DMS 273 treated with DMSO at 0.1 percent for 48 hours (cell line): Measurements from ENCODE around the gene HBZ.
"Not testable (repeated sequence)": the region's sequence is repeated elsewhere in the genome, so short reads cannot be mapped to it uniquely, and the experiment has no call there.

Source experiments
- DNase-seq: peaks from one replicate; lab custom pipeline; 2025; lab: John Stamatoyannopoulos, UW

The HBZ gene

DNA sequence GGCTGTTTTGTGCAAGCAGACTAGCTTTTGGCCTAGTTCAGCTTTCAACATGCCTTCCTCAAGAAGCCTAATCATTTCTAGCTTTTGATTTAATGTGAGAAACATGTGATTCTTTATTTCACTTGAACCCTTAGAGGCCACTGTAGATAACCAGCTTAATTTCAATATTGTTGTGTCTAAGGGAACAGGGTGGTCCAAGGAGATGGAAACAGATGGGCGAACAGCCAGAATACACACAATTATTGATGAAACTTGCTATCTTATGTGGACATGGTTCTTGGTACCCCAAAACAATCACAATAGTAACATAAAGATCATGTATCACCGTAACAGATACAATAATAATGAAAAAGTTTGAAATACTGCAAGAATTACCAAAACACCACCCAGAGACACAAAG lies 18.7 kb upstream of the HBZ start:
- no peak for DNase-seq

DNA sequence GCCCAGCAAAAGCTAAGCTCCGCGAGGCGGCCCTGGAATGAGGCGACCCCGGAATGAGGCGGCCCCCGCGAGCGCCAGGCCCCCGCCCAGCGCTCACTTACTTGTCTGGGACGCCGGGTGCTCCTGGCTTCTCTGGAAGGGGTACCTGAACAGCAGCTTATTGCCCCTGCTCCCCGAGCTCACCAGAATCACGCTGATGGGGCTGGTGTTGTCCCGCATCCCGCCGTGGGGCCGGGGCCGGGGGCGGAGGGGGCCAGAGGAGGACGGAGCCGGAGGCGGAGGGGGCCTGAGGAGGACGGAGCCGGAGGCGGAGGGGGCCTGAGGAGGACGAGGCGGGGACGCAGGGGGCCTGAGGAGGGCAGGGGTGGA lies 14.4 kb upstream of the HBZ start:
- DNase-seq: no peak

DNA sequence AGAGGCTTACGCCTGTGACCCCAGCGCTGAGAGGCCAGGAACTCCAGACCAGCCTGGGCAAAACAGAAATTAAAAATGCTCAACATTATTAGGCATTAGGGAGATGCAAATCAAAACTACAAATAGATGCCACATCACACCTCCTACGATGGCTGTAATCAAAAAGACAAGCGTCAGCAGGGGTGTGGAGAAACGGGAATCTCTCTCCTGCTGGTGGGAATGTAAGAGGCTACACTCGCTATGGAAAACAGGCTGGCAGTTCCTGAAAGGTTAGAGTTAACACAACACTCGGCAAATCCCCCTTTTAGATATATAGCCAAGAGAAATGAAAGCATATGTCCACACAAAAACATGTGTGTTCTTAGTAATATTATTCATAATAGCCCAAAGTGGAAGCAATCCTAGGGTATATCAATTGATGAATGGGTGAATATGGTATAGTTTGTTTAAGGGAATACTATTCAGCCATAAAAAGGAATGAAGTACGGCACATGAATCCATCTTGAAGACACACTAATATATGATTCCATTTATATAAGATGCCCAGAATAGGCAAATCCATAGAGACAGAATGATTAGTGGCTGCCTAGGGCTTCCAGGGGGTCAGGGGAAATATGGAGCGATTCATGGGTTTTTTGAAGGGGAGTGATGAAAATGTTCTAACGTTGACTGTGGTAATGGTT lies 12.1 kb upstream of the HBZ start:
- DNase-seq: no peak

DNA sequence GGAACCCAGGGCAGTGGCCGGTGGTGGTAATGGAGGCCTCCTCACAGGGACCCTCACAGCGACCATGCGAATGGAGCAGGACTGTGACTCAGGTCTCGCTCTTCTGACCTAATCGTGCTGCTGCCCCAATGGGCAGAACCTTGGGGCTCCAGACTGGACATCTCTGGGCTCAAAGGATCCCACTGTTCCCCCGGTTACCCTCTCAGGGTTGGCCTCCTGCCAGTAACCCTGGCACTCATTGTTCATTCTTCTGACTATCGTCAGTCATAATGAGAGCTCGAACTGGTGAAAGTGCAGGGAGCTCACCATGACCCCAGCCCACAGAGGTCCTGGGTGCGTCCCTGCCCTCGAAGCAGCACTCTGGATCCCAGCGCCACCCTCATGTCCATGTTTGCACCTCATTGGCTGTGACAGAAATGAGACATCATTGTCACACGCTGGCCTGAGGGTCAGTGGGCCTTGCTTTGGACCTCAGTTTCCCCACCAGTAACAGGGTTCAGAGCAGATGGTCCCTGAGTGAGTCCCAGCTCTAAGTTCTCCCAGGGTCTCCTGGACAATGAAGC lies 10.0 kb upstream of the HBZ start:
- DNase-seq: no peak

DNA sequence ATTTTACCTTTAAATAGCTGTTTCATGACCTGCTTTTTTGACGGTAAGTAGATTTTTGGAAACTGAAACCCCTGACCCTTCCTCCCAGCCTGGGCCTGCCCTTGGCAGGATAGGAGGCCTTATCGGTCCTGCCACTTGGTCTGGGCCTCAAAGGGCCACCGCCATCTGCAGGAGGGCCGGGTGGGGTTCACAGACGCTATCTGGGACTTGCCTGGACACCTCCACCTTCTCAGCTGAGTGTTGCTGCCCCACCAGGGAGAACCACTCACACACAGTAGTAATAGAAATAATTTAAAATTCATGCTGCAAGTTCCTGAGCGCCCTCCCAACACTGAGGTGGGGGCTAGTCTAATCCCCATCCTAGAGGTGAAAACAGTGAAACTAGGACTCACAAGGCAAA lies 9.4 kb upstream of the HBZ start:
- no peak for DNase-seq

DNA sequence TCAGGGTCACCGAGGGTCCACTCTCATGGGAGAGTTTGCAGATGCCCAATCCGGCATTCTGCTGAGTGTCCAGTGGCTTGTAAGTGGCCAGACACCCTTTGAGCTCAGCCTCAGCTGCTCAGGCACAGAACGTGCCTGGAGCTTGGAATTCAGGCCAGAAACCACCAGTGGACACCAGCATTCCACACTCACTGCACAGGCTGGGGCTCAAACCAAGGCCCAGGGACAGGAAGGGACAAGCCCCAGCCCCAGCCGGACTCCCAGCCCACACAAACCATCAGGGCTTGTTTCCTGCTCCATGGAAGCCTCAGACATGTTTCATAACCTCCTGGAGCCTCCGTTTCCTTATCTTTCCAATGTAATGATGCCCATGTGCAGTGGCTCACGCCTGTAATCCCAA lies 9.0 kb upstream of the HBZ start:
- DNase-seq: no peak

DNA sequence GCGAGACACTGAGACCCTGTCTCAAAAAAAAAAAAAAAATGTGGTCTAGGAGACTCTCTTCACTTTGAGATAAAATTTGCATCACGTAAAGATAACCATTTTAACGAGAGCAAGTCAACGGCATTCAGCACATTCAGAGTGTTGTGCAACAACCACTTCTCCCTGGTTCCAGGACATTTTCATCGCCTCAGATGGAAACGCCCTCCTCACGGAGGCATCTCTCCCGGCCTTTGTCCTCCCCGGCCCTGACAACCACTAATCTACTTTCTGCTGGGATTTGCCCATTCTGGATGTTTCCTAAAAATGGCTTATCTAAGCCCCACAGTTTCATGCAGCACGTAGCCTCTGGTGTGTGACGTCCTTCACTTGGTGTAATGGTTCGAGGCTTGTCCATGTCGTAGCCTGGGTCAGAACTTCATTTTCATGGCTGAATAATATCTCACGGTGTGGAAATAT lies 7.6 kb upstream of the HBZ start:
- DNase-seq: no peak

DNA sequence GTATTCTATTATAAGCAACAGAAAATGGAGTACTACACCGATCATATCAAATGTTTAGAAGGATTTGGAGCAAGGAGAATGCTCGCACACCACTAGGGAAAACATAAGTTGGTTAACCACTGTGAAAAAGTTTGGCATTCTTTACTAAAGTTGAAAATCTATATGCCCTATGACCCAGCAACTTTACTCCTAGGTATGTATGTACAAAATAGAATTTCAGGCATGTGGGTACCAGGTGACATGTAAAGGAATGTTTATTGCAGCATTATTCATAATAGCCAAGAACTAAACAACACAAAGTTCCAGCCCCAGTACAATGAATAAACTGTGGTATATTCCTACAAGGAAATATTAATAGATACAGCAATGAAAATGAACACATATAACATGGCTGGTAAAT lies 5.8 kb upstream of the HBZ start:
- DNase-seq: no peak

DNA sequence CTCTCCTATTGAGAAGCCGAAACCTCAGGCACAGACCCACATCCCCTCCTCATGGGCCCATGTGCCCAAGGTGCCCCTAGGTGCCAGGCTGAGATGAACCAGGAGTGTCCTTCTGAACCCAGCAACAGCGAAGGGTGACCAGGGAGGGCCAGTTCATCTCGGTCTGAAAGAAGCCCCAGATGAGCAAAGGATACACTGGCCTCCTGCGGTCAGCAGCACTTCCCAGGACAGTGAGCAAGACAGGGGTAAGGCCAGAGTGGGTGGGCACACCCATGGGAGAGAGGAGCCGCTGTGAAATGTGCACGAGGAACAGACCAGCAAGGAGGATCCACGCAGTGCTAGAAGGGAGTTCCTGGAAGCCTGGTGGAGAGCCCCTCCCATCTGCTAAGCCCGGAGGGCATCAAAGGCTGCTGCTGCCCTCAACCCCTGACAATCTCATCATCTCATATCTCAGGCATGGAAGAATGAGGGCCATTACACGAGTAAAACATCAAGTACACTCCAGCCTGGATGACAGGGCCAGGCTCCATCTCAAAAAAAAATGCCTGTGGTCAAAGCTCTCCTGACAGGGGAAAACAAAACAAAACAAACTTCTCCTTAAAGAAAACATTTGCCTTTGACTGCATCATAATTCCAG lies 3.3 kb upstream of the HBZ start:
- DNase-seq: no peak

DNA sequence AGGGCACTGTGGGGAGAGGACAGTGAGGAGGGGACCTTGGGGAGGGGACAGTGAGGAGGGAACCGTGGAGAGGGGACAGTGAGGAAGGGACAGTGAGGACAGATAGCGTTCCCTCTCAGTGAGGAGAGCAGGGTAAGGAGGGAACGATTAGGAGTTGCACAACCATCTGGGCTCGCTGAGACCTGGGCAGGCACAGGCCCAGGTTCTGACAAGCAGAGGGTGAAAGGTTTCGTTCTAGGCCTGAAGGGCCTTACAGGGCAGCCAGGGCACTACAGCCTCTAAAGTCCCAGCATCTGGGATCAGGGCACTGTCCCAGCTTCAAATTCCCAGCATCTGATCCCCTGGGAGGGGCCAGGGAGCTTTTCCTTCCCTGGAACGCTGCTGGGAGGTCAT lies 681 bp downstream of the HBZ start:
- not testable (repeated sequence) for DNase-seq

DNA sequence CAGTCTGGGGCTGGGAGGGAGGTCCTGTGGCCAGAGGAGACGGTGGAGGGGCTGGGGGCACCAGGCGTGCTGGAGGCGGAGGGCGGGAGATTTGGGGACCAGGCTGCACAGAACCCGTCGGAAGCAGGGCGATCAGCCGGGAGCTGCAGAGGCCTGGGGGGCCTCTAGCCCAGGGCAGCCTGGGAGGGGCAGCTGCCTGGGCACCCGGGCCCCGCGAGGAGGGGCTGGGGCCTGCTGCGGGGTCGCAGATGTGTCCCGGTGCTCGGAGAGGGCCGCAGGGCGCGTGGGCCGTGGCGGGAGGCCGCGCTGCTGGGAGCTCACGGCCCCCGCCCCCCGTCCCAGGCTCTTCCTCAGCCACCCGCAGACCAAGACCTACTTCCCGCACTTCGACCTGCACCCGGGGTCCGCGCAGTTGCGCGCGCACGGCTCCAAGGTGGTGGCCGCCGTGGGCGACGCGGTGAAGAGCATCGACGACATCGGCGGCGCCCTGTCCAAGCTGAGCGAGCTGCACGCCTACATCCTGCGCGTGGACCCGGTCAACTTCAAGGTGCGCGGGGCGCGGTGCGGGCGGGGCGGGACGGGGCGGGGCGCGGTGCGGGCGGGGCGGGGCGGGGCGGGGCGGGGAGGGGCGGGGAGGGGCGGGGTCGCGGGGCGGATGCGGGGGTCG lies 1.2 kb downstream of the HBZ start:
- DNase-seq: not testable (repeated sequence)

DNA sequence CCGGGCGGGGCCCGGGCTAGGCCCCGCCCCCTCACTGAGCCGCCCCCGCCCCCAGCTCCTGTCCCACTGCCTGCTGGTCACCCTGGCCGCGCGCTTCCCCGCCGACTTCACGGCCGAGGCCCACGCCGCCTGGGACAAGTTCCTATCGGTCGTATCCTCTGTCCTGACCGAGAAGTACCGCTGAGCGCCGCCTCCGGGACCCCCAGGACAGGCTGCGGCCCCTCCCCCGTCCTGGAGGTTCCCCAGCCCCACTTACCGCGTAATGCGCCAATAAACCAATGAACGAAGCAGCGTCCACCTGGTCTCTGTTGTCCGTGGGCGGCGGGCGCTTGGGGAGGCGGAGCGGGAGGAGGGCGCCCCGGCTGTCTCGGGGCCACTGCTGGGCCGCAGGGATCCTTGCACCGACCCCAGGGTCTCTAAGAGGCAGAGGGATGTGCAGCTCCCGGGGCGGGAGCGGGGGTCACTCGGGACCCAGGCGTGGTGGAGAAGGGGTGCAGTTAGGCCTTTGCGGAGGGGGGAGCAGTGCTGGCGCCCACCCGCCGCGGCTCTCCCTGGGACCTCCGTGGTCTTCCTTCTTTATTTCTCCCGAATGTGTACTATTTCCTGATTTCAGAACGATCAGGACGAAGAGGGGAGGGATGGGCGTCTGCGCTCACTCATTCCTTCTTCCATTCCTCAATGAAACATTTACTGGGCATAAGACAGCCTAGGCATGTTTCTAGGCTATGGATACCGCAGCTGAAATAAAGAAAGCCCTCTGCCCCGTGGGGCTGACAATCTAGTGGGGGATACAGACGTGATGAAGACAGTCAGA lies 2.0 kb downstream of the HBZ start:
- no peak for DNase-seq

DNA sequence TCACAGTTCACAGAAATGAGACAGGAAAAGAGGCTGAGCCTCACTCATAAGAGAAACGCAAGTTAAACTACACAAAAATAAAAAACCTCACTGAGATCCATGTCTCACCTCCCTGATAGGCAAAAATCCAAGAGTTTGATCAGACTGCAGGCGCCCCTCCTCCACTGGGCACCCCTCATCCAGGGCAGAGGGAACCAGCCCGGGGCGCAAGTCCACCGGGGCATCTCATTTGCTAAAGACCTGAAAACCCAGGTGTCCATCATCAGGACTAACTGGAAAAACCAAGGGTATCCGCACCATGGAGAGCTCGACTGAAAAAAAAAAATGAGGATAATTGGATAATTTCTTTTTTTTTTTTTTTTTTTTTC lies 2.6 kb downstream of the HBZ start:
- DNase-seq: no peak

DNA sequence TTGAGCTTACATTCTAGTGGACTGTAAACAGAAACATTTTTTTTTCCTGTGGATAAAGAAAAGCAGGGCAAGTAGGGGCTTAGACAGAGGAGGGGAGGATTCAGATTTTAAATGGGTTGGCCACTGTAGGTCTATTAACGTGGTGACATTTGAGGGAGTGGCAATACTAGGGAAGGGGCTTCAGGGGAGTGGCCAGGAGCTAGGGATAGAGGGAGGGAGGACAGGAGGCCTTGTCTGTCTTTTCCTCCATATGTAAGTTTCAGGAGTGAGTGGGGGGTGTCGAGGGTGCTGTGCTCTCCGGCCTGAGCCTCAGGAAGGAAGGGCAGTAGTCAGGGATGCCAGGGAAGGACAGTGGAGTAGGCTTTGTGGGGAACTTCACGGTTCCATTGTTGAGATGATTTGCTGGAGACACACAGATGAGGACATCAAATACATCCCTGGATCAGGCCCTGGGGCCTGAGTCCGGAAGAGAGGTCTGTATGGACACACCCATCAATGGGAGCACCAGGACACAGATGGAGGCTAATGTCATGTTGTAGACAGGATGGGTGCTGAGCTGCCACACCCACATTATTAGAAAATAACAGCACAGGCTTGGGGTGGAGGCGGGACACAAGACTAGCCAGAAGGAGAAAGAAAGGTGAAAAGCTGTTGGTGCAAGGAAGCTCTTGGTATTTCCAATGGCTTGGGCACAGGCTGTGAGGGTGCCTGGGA lies 6.8 kb downstream of the HBZ start:
- DNase-seq: no peak

DNA sequence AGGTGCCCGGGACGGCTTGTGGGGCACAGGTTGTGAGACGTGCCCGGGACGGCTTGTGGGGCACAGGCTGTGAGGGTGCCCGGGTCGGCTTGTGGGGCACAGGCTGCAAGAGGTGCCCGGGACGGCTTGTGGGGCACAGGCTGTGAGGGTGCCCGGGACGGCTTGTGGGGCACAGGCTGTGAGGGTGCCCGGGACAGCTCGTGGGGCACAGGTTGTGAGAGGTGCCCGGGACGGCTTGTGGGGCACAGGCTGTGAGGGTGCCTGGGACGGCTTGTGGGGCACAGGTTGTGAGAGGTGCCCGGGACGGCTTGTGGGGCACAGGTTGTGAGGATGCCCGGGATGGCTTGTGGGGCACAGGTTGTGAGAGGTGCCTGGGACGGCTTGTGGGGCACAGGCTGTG lies 7.8 kb downstream of the HBZ start:
- not testable (repeated sequence) for DNase-seq

DNA sequence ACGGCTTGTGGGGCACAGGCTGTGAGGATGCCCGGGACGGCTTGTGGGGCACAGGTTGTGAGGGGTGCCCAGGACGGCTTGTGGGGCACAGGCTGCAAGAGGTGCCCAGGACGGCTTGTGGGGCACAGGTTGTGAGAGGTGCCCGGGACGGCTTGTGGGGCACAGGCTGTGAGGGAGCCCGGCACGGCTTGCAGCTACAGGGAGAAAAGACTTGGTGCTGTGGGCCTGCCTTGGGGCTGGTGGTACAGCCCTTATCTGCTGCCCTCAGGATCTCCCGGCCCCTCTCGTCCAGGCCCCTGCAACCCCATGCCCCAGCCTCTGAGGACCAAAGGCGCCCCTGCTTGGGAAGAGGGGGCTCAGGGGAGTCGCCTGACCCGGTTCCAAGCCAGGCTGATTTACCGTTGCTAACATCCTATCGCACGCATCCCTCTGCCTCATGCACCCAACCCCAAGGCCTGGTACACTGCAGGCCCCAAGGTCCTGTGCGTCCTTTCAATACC lies 8.3 kb downstream of the HBZ start:
- no peak for DNase-seq

DNA sequence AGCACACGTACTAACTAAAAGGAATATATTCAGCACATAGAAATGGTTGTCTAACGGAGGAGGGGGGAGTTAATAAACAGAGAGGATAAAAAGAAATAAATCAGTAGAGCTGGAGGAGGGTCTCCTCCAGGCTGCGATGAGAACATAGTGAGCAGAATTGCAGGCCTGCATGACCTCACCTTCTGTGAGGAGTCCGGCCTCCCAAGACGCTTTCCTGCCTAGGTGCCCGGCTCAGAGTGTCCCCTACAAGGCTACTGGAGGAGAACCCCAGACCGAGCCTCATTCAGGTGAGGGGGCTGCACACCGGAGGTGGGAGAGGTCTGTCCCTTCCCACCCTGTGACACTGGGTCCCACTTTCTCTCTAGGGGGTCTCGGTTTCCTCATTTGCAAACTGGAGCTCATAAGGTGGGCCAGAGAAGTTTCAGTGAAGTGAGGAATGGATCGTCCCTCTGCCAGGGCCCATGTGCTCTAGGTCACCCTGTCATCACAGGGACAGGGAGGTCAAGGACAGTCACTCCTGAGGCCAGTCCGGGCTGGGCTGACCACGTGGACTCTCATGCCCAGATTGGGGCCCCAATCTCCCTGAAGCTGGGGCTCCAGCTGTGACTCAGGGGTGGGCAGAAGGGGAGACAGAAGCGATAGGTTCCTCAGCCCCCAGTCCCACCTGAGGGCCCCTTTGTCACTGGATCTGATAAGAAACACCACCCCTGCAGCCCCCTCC lies 10.0 kb downstream of the HBZ start:
- DNase-seq: no peak

DNA sequence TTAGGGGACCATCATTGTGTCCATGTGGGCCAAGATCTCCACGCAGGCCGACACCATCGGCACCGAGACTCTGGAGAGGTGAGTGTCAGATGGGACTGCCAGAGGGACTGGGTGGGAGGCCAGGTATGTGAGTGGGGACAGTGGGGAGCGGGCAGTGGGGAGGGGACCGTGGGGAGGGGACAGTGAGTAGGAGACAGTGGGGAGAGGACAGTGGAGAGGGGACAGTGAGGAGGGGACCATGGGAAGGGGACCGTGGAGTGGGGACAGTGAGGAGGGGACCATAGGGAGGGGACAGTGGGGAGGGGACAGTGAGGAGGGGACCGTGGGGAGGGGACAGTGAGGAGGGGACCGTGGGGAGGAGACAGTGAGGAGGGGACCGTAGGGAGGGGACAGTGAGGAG lies 10.7 kb downstream of the HBZ start:
- not testable (repeated sequence) for DNase-seq

DNA sequence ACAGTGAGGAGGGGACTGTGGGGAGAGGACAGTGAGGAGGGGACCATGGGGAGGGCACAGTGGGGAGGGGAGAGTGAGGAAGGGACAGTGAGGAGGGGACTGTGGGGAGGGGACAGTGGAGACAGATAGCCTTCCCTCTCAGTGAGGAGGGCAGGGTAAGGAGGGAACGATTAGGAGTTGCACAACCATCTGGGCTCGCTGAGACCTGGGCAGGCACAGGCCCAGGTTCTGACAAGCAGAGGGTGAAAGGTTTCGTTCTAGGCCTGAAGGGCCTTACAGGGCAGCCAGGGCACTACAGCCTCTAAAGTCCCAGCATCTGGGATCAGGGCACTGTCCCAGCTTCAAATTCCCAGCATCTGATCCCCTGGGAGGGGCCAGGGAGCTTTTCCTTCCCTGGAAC lies 11.3 kb downstream of the HBZ start:
- DNase-seq: not testable (repeated sequence)

DNA sequence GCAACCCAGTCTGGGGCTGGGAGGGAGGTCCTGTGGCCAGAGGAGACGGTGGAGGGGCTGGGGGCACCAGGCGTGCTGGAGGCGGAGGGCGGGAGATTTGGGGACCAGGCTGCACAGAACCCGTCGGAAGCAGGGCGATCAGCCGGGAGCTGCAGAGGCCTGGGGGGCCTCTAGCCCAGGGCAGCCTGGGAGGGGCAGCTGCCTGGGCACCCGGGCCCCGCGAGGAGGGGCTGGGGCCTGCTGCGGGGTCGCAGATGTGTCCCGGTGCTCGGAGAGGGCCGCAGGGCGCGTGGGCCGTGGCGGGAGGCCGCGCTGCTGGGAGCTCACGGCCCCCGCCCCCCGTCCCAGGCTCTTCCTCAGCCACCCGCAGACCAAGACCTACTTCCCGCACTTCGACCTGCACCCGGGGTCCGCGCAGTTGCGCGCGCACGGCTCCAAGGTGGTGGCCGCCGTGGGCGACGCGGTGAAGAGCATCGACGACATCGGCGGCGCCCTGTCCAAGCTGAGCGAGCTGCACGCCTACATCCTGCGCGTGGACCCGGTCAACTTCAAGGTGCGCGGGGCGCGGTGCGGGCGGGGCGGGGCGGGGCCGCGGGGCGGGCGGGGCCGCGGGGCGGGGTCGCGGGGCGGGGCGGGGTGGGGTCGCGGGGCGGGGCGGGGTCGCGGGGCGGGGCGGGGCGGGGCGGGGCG lies 11.8 kb downstream of the HBZ start:
- not testable (repeated sequence) for DNase-seq
